HG03342 (cell line): Measurements from ENCODE around the gene CLASP2.

Experiments used
- ATAC-seq: cut with Tn5 transposase; IDR thresholded peaks from one replicate; pipeline ENCODE4 v1.9.1; 2021; ENCODE audit warnings: mild to moderate bottlenecking, moderate library complexity; ENCODE audit not compliant: unreplicated experiment

Gene CLASP2

DNA sequence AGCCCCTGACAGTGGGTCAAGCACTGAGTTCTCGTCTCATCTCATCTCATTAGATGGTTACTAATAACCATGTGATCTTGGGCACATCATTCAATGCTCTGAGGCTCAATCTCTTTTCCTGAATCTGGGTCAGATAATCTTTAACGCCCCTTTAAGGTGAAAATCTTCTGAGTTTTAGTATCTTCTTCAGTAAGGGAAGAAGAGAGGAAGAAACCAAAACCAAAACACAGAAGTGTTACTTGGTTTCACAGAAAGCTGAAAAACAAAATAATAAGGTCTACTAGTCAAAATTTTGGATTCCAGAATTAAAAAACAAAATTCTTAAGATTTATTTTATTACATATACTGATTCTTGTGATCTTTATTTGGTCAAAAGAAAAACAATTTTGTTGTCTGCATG is 78.2 kb downstream of the CLASP2 start:
- no peak for ATAC-seq

DNA sequence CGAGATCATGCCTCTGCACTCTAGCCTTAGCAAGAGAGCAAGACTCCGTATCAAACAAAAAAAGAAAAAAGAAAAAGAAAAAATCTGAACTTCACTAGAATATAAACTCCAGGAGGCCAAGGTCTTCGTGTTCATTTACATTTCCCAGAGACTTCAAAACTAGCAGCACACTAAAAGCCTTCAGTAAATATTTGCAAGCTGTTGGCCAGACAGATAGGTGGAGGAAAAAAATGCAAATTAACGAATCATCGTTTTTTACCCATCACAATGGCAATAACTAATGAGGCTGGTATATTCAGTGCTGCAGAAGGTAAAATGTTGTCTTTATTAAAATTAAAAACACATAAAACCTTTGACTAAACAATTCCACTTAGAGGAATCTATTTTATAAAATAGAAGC is 80.6 kb downstream of the CLASP2 start:
- ATAC-seq: no peak

DNA sequence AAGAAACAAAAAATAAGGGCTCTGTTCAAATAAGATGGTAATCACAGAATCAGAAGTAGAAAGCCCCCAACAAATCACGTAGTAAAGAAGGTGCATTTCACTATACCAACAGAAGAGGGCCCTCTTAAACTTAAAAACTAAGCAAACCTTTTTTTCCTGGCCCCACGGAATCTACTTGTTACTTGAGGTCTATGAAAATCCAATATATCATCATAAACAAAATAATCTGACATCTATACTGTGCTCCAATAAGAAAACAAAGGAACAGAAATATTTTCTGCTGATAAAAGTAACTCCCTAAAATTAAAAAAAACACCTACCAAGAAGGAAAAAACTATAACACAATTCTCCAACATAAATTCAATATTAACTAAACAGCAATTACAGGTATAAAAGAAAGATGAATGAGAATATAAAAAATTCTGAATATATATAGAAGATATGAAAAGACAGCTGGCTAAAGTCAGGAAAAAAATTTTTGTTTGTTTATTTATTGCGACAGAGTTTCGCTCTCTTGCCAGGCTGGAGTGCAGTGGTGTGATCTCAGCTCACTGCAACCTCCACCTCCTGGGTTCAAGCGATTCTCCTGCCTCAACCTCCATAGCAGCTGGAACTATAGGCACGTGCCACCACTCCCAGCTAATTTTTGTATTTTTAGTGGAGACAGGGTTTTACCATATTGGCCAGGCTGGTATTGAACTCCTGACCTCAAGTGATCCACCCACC is 81.8 kb downstream of the CLASP2 start:
- no peak for ATAC-seq

DNA sequence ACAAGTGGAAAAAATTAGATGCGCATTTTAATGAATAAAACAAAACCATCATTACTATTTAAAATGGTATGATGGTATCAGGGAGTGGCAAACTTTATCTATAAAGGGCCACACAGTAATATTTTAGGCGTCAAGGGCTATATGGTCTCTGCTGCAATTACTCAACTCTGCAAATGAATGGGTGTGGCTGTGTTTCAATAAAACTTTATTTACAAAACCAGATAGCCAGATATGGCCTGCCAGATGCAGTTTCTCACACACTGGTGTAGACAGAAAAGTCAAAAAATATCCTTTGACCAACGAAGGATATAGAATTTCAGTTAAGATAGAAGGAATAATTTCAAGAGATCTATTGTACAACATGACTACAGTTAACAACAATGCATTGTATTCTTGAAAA is 83.8 kb downstream of the CLASP2 start:
- no peak for ATAC-seq

DNA sequence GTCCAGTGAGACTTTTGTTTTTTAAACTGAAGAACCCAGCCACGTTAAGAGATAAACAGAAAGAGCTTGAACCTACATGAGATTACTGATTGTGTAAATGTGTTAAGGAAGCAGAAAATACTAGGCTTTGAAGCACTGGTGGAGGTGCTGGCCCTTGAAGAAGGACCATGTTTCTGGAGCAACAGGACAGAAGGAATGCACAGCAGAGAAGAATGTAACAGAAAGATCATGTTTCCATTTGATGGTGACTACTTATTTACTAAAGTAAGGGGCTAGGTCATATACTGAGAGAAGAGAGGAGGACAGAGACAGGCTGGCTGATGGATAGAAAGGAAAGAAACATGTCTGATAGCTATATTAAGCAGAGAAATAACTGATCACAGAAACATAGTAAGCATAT is 88.8 kb downstream of the CLASP2 start:
- ATAC-seq: no peak

DNA sequence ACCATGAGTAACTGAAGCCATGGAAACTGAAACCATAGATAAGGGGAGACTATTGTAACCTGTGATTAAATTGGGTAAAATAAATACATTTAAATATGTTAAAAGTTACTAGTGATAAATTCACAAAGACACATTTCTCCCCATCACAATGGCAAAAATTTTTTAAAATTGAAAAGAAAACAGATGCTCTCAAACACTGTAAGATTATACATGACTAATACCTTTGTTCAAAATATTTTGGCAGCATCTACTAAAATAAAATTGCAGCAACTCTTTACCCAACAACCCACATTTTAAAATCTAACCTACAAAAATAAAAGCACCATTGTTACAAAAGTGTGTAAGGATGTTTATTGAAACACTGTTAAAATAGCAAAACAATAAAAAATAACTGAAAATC is 93.3 kb downstream of the CLASP2 start:
- no peak for ATAC-seq

DNA sequence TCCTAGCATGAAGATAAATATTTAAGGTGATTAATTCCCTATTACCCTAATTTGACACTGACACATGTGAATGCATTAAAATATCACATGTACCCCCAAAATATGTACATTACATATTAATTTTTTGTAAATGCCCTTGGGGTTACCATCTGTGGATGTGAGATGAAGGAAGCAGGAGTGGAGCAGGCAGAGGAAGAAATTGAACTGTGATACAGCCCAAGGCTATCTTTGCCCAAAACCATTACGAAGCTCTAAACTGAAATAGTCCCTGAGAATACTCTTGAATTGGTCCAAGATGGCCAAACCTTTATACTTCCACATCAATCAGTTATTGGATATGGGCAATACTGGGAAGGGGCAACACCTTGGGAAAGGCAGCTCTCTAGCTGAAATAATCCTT is 105.0 kb downstream of the CLASP2 start:
- no peak for ATAC-seq

DNA sequence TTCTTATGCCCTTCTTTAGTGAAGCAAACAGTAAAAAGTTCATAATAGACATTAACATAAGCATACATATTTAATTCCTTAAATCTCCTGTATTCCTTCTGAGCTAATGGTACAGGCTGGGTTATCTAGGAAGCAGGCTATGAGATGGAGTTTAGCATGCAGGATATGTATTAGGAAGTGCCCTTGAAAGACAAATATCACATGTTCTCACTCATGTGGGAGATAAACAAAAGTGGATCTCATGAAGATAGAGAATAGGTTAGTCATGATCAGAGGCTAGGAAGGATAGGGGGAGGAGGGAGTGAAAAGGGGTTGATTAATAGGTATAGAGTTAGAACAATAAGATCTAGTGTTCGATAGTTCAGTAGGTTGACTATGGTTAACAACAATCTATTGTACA is 105.4 kb downstream of the CLASP2 start:
- no peak for ATAC-seq

DNA sequence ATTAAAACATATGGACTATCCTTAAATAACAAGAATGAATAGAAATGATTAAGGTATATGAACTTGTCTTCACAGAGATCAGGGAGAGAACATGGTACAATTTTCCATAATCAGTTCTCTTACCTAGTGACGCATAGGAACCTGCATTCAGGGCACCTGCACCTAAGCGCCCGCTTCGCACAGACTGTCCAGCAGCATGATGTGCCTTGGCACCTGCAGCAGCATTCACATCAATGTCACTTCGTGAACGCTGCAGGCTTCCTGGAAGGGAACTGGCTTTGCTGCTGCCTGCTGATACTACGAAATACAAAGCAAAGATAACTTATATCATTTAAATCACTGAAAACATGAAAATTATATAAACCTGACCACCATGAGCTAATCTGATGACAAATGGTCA is 115.2 kb downstream of the CLASP2 start:
- ATAC-seq: no peak

DNA sequence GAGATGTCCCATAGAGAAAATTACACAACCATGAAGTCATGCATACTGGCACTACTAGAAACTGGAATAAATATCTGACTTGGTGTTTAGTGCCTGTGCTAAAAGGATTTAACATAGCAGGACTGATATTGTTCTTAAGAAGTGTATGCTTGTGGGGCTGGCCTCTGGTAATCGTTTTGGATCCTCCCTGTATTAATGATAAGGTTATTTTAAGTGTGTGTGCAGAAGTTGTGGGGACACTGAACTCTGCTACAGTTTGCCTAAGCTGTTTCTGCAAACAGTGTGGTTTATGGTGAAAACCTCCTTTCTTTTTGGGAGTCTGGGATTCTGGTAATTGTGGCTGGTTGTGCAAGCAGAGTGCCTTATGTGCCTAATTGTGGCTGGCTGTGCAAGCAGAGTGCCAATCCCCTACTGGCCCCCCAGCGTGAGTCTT is 120.8 kb downstream of the CLASP2 start:
- no peak for ATAC-seq

DNA sequence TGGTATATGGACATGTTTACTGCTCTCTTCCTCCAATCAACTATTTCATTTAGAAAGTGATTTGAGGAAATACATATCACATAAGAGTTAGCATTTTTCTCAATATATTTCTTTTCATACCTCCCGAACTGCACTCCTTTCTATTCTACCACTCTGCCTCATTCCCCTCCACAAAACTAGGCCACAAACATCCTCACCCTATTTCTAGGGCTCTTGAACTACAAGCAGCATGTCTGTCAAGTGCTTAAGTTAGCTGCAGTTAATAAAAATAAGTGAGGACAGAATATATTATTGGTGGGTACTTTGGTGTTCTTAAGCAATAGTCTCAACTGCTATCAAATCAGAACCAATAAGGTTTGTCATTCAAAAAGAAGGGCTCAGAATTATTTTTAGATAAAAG is 125.1 kb downstream of the CLASP2 start:
- no peak for ATAC-seq

DNA sequence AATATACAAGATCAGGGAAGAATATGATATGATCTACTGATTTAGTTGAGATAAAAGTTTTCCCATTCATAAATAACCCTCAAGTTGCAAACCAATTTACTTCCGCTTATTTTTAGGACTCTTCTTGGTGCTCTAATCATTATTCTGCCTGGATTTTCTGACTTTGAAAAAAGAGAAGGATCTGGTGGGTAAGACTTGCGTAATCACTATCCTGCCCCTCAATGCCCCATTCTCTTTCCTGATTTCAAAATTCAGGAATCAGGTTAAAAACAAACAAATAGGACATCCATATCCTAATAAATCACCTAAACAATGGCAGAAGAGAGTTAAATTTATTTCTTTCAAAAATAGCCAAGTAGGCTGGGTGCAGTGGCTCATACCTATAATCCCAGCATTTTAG is 127.5 kb downstream of the CLASP2 start:
- no peak for ATAC-seq

DNA sequence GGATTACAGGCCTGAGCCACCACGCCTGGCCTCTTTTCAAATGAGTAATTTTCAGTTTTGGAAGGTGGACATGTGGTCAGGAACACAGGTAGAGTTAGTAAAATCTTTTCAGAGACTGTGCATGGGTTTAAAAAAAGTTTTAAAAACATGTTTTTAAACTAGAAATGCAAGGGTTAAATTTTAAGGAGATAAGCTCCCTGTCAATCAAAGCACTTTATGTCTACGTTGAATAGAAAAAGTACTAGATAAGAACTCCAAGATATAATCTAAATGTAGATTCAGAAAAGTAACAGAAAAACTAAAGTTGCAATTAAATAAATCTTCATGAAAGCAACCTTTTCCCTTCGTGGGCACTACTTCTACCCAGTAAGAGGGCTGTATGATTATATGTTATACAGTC is 131.7 kb downstream of the CLASP2 start:
- no peak for ATAC-seq

DNA sequence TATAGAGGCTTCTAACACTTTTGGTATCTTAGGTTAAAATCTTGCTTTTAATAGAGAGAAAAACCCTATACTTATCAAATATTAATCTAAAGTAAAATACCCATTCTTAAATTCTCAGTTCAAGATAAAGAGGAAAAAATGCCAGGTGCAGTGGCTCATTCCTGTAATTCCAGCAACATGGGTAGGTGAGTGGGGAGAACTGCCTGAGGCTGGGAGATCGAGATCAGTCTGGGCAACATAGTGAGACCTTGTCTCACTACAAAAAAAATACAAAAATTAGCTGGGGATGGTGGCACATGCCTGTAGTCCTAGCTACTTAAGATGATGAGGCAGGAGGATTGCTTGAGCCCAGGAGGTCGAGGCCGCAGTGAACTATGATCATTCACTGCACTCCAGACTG is 135.8 kb downstream of the CLASP2 start:
- no peak for ATAC-seq

DNA sequence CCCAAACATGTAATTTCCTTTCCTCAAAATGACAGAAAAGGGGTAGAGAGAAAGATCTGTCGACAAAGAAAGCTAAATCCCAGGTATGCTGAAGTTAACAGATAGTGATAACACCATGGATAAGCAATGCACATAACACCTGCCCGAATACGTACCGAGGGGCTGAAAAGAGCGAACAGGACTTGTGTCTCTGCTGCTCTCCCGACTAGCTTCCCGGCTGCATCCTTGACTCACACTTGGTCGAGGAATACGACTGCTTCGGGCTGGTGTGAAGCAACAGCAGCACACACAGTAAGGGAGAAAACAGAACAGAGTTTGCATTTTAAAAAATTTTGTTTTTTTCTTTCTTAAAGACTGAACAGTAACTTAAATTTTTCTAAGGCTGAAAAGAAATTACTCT is 136.4 kb downstream of the CLASP2 start:
- ATAC-seq: no peak

DNA sequence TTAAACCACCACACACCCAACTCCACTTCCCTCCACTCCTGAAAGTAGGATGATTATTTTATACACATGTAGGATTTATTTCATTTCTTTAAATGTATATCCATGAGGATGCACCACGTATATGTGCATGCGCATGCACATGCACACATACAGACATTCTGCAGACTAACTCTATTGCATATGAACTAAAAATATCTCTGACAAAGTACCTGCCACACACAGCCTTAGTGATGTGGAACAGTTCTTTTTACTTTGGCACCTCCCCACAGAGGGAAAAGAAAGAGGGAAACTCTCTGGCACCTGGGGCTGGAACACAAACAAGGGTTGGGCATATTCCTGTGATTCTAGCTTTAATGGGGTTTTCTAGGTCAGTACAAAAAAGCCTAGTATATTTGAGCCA is 138.2 kb downstream of the CLASP2 start:
- no peak for ATAC-seq

DNA sequence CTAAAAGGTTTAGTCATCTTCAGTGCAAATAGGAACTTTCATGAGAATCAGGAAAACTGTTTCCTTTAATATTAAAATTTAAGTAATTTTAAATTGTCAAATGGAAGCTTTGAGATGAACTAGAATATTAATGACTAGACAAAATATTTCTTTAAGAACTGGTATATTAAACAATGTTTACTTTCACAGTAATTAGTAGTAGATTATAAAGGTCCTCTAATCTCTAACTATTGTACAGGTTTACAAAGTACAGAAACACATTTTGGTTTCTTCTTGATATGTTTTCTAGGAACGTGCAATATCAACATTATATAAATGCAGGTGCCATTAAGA is 138.9 kb downstream of the CLASP2 start:
- no peak for ATAC-seq

DNA sequence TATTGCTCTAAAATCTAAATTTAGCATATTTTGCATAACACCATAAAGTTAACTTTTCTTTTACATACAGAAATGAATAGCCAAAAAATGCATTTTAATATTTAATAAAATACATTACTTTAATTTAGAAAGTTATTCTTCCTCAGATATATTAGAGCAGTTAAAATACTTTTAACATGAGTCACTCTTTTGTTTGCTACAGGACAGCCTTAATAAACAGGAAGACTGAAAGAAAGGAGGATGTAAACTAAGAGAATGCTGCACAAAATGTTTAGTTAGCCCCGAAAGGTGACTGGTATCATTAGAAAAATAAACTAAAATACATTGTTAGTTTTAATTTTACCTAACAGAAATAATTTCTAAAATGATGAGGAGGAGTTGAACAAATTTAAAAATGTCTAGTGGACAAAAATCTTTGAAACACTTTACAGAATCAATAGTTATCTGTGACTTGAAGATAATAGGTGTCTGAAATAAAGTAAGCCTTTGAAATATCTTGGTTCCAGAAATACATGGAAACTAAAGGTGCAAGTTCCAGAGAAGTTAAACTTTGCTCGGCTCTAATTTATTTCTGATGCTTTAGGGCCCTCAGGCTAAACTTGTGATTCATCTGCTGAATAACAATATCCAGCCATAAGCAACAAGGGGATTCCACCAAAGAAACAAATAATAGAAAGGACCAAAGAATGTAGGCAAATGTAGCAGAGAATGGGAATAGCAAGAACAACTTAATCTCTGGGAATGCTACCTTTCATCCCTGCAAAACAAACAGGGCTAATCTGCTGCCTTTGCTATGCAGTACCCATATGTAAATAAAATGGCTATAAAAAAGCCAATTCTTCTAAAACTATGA is 139.5 kb downstream of the CLASP2 start:
- no peak for ATAC-seq

DNA sequence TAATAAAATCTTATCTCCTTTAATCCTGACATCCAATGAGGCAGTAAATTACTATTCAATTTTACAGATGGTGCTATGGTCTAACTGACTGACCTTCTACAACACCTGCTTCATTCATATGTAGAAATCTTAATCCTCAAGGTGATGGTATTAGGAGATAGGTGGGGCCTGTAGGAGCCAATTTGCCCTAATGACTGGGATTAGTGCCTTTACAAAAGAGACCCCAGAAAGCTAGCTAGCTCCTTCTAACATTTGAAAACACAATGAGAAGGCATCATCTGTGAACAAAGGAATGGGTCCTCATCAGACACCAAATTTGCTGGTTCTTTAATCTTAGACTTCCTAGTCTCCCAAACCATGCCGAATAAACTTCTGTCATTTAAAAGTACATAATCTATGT is 140.5 kb downstream of the CLASP2 start:
- no peak for ATAC-seq

DNA sequence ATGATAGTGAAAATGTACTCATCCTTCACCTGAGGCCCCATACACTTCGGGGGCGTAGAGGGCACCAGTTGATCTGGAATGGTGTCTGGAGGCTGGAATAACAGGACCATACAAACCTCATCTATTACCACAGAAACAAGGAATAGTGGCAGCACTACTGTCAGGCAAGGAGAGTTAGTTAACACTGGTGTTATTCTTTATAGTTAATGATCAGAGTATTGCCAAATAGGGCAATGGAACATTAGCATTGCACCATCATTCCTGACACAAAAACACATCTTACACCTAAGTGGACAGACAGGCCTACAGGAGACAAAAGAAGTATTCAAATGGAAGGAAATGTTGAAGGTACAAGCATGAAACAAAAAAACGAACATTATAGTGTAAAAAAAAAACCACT is 140.9 kb downstream of the CLASP2 start:
- no peak for ATAC-seq

DNA sequence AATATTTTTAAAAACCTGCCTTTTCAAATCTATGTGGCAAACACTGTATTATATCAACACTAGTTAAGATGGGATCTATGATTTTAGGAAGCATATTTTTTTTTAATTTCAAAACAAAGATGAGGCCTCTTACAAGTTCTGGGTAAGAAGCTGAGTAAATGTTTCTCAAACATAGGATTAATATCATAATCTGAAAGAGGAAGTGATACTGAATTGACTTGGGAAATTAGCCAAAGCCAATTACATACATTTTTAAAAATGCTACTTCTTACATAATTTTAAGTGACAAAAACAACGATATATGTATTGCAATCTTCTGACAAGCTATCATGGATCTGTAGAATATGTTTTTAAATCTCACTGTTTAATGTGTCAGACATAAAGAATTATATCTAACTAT is 142.7 kb downstream of the CLASP2 start:
- ATAC-seq: no peak

DNA sequence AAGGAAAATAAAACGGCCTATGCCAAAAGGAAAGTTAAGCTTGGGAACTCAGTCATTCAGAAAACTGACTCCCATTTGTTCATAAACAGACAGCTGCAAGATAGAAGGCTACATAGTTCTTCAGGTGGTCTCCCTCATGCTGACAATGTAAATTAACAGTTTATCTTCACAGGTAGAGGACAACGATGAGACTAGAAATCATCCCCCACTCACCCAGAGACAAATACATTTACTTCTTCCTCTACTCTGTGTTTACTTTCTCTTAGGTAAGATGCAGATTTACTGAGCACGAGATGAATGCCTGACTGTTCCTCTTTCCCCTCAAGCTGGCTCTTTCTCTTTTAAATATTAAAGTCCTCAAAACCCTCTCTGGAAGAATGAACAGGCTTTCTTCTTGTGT is 160.2 kb downstream of the CLASP2 start:
- no peak for ATAC-seq

DNA sequence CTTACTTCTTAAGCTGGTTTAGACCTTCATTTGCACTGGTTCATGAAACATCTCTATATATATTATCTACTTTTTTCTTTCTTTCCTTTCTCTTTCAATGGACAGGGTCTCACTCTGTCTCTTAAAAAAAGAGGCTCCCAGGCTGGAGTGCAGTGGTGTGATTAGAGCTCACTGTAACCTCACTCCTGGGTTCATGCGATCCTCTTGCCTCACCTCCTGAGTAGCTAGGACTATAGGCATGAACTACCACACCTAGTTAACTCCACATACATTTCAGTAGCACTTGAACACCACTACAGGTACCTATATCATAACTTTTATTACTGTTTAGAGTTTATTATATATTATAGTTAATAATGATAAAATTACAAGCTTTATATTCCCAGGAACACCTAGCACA is 160.8 kb downstream of the CLASP2 start:
- no peak for ATAC-seq
